Middle frontal gyrus (tissue), 1 donor: ENCODE data around the gene MAGEF1.

ENCODE experiments used
- DNase-seq: peaks from one replicate; pipeline ENCODE4 v3.0.0-alpha.2; 2015; ENCODE audit warnings: low spot score; ENCODE audit errors: extremely low spot score

Gene MAGEF1

DNA sequence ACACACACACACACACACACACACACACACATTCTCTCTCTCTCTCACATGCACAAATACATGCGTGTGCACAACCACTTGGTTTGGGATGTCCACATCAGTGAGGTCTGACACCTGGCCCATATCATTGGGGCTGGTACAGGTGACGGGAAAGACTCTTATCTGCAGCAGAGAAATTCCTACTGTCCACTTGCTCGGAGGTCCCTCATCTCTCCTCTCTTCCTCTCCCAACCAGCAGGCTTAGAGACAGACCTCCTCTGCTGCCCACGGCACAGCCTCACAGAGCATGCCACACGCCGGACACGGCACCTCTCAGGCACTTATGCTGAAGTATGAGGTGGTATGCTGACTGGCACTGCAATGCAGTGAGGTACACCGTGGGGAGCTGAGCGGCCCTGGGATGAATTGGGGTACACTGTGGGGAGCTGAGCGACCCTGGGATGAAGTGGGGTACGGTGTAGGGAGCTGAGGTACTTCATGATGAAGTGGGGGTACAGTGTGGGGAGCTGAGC is 41.7 kb downstream of the MAGEF1 start:
- no peak for DNase-seq

DNA sequence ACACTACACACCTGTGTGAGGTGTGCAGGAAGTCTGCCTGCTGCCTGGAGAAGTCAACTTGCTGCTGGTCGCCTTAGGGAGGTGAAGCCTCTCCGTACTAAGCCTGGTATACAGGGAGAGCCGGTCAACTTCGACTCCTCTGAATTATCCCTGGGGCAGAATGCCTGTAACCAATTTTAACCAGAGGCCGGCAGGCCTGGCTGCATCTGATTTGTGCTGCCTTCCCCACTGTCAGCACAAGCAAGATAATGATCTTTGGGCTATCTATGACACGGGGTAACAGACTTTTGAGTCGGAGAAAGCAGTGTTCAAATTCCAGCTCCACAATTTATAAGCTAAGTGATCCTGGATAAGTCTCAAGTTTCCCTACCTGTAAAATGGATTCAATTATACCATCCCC is 42.3 kb downstream of the MAGEF1 start:
- DNase-seq: no peak

DNA sequence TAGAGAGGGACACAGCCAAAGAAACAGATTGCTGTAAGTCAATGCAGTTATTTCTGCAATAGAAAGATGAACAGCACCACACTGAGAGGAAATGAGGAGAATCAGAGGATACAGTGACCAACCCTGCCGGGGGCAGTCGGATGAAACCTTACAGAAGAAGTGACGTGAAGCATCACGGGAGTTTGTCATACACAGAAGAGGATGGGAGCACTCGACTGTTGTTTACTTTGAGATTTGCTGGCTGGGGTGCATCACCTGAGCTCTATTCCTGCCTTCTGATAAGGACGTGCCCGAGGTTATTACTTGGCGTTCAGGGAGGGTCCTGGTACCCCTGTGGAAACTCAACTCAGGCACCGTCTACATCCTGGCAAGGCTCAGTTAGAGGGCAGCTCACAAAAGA is 45.4 kb downstream of the MAGEF1 start:
- DNase-seq: no peak

DNA sequence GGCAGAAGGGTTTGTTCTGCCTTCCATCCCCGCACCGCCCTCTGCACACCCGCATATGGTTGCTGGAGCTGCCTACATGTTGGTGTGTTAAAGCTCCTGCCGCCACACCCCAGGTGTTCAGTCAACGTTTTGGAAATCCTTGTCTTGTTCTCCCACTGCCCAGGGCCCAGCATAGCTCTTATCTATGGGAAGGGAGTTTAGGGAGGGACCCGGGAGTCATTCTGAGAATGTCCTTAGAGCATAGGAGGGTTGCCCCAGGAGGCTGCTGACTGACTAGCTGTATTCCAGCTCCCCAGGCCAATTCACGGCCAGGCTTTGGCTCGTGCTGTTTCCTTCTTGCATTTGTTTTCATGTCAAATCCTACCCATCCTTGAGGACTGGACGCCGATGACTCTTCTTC is 46.8 kb downstream of the MAGEF1 start:
- DNase-seq: no peak

DNA sequence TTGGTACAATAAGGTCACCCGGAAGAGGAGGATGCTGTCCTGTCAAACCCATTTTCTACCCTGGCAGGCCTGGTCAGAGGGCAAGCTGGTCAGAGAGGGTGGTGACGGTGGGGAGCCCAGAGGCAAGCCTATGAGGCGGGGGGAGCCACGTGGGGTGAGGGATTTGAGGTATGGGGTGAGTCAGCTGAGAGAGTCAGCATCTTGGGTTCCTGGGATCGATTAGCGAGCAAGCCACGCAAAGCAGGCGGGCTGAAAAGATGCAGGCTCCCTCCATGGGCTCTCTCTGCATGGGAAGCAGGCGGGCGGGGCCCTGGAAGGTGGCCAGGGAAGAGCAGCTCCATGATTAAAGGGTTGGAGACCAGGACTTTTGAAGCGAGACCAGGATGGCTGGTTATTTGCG is 48.1 kb downstream of the MAGEF1 start:
- DNase-seq: no peak

DNA sequence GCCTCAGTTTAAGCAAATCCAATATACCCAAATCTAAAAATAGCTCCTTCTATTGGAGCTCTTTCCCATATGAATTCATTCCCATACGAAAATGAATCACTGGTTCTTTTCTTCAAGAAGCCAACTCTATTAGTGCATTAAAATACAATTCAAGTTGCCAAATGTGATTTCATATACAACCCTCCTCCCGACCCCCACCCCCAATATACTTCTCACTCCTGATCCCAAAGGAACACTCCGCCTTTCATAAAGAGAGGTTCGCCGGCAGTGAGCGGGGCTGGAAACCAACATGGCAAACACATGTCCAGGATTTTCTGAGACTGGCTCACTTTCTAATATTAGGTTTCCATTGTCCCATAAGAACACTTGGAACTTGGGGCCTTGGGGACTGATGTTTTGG is 48.5 kb downstream of the MAGEF1 start:
- no peak for DNase-seq

DNA sequence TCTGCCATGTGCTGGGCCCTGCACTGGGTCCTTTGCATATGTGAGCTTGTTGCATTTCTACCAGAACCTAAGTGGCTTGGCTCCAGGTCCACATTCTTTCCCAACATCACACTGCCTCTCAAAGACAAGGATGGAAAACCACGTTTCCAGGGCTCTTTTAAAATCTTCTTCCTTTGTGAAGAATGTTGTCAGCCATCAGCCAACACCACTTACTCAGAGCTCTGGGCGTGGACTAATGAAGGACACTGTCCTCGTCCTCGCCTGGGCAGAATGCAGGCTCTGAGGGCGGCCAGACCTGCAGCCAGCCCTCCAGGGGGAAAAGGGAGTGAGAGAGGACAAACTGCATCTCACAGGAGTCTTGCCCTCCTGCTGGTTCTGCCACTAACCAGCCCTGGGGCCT is 49.7 kb downstream of the MAGEF1 start:
- no peak for DNase-seq

DNA sequence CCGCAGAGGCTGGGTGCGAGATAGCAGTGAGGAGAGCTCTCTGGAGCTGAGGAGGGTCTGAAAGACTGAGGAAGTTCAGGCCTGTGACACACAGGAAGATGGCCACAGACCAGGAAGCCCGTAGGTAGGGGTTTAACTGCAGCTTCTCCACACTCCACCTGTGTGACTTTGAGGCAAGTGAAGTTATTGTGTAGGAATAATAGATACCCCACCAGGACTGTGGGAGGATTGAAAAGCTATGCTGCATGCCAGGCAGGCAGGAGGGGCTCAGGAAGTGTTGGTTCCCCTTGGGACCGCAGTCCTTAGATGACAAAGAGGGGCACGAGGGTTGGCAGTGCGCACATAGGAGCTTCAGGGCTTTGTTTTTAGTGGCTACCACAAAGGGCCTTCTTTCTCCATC is 50.9 kb downstream of the MAGEF1 start:
- DNase-seq: no peak
